CD4-positive, alpha-beta T cell (primary cell): ENCODE measurements around the gene GDI1. TPM values are rescaled to one million over a fixed set of nuclear protein-coding genes. Genes with fewer than 3 reads are reported as not detected.

Experiments
- ATAC-seq: fragments of 200-7000 bp; cut with Tn5 transposase; one replicate; pipeline ENCODE4 v1.10.0; 2022; ENCODE audit warnings: mild to moderate bottlenecking; ENCODE audit not compliant: poor library complexity
- CTCF ChIA-PET: fragments of 350-600 bp; sonication (Branson Sonifier 250); formaldehyde crosslinking; loops from one replicate; lab custom pipeline; 2021; ENCODE audit warnings: antibody characterized with exemption, inconsistent platforms; lab: Charles Lee
- POLR2A ChIA-PET: fragments of 350-600 bp; sonication (Branson Sonifier 250); formaldehyde crosslinking; loops from one replicate; lab custom pipeline; 2021; ENCODE audit warnings: antibody characterized with exemption, inconsistent platforms; lab: Charles Lee
- DNase-seq, 14 experiments: peaks; one replicate each; pipeline ENCODE4 v3.0.0-alpha.2; 2013 to 2020; ENCODE audit warnings: mixed read lengths in 2 of 14
- H3K27ac ChIP-seq, 2 donors: one replicate each; pipeline versions ENCODE4 v1.5.1 to v1.7.0; 2013; ENCODE audit warnings: low read length in 2 of 2, low read depth in 1 of 2, mild to moderate bottlenecking in 1 of 2
- H3K27me3 ChIP-seq, 2 experiments: 1 replicate in 1 of 2; 2 replicates in 1 of 2; pipeline versions ENCODE4 v1.6.1 to v1.7.0; 2013; ENCODE audit warnings: low read length in 2 of 2, control low read depth in 1 of 2, mild to moderate bottlenecking in 1 of 2, moderate library complexity in 1 of 2; ENCODE audit not compliant: insufficient read depth in 2 of 2, control insufficient read depth in 1 of 2
- H3K36me3 ChIP-seq: one replicate; pipeline ENCODE4 v1.6.1; 2013; ENCODE audit warnings: low read length, control low read depth; ENCODE audit not compliant: insufficient read depth
- H3K4me1 ChIP-seq: one replicate; pipeline ENCODE4 v1.6.1; 2013; ENCODE audit warnings: low read length, control low read depth; ENCODE audit not compliant: insufficient read depth
- H3K4me3 ChIP-seq: one replicate; pipeline ENCODE4 v1.5.1; 2013; ENCODE audit warnings: mild to moderate bottlenecking, low read length, moderate library complexity
- H3K9me3 ChIP-seq, 2 experiments: 1 replicate in 1 of 2; 2 replicates in 1 of 2; pipeline versions ENCODE4 v1.6.1 to v1.7.0; 2013; ENCODE audit warnings: low read length in 2 of 2, mild to moderate bottlenecking in 2 of 2, control low read depth in 1 of 2, moderate library complexity in 1 of 2; ENCODE audit not compliant: control insufficient read depth in 1 of 2, insufficient read depth in 1 of 2
- H3K27ac Mint-ChIP-seq: one replicate; pipeline ENCODE4 v1.8.0; 2020; ENCODE audit warnings: mixed read lengths
- H3K27me3 Mint-ChIP-seq: one replicate; pipeline ENCODE4 v1.8.0; 2021; ENCODE audit warnings: mixed read lengths
- H3K36me3 Mint-ChIP-seq: one replicate; pipeline ENCODE4 v1.8.0; 2021; ENCODE audit warnings: low read depth, mixed read lengths
- H3K4me1 Mint-ChIP-seq: one replicate; pipeline ENCODE4 v1.8.0; 2021; ENCODE audit warnings: low read depth, mixed read lengths
- H3K4me3 Mint-ChIP-seq: one replicate; pipeline ENCODE4 v1.8.0; 2020; ENCODE audit warnings: mild to moderate bottlenecking, mixed read lengths
- H3K9me3 Mint-ChIP-seq: one replicate; pipeline ENCODE4 v1.8.0; 2020; ENCODE audit warnings: mixed read lengths
- intact Hi-C, 2 experiments: fragments of 100-400 bp; cut with DNase I in 1 of 2; cut with micrococcal nuclease in 1 of 2; formaldehyde crosslinking; loops; one replicate each; pipeline versions ENCODE4 v1.15.1 to v1.9.0; 2023 to 2025; cut with DNase I, micrococcal nuclease
- total RNA-seq, 174 experiments: library from RNA in 2 of 174; stranded (reverse) in 2 of 174; gene quantifications; one replicate each; pipeline ENCODE4 v1.2.3 and lab custom pipeline; 2021 to 2026
- TF ChIP-seq, protein P1 (sequence below): fragments of 200-600 bp; IDR thresholded peaks from one replicate; pipeline ENCODE4 v1.8.0; 2022; ENCODE audit warnings: antibody characterized with exemption, mild to moderate bottlenecking

GDI1 gene
- total RNA-seq, 2 experiments from 2014 or later = 144 to 145 TPM

DNA sequence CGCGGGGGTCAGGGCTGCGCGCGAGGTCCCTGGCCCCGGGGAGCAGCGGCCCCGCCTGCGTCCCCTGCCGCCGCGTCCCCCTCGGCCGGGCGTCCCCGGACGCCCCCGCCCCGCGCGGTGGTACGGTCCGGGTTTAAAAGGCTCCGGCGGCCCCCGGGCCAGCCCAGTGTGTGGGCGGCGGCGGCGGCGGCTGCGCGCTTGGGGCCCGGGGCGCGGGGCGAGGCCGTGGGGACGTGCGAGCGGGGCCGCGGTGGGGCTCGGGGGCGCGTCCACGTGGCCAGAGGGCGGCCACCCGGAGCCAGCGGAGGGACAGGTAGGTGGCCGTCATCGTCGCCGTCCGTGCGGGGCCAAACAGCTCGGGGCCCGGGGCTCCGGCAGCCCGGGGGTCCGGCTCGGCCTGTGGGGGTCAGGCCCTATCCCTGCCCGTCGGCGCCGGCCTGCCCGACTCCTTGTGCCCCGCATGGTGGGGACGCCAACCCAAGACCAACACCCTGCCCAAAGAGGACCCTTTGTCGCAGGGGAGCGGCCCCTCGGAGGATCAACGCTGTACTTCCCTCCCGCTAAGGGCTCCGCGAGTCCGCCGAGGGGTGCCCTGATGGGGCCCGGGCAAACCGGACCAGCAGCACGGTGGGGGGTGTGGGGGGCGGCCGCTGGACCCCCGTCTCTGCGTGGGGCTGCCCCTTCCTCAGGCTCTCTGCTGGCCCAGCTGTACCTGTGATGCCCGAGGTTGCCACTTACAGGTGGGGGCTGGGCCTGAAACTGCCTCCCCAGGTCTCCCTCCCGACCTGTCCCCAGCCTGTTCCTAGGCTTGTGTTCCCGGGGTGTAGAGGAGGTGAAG is 21.4 kb downstream of the GDI1 start, which contains the start of gene PLXNA3:
TSS of gene PLXNA3 (plus strand) at position 166 of the 838 bp plus-strand sequence. CDS start 1,903 bp downstream, outside the sequence.
- Histone ChIP-seq H3K9me3 (no peaks in the 10 kb centered on the region), H3K27me3 (no peaks in the 10 kb centered on the region), H3K27ac (no peak within 1 kb of the TSS), H3K36me3 (peaks cover 16% of the 10 kb centered on the region), H3K4me3 (peak within 1 kb of the TSS; percentile 67), H3K4me1 (peaks cover 23% of the 10 kb centered on the region)
- H3K27me3 Mint-ChIP-seq = no peaks in the 10 kb centered on the region
- no peaks in the 10 kb centered on the region for H3K9me3 Mint-ChIP-seq
- POLR2A ChIA-PET = interaction anchor here (0.8 to 1.8 kb wide), 10 partner anchors 17 to 60 kb away, joined by 4 to 8 read pairs (median 4); partner anchors contain the start of genes RPL10, SLC10A3 and UBL4A
- CTCF ChIA-PET = no interaction called here
- peaks cover 11% of the 10 kb centered on the region for H3K4me1 Mint-ChIP-seq
- ATAC-seq = peak; percentile 79
- peaks cover 19% of the 10 kb centered on the region for H3K36me3 Mint-ChIP-seq
- DNase-seq = peak; percentile 41 to 84 (median 64)
- H3K27ac Mint-ChIP-seq = peak within 1 kb of the TSS; percentile 83
- intact Hi-C loops = loop anchor here in 1 of 2 experiments (1.0 to 2.0 kb wide), 3 partner anchors 20 to 32 kb away; partner anchors contain the start of genes GDI1 and SLC10A3
- H3K4me3 Mint-ChIP-seq = peak within 1 kb of the TSS; percentile 92
- TF ChIP-seq, protein P1, sequence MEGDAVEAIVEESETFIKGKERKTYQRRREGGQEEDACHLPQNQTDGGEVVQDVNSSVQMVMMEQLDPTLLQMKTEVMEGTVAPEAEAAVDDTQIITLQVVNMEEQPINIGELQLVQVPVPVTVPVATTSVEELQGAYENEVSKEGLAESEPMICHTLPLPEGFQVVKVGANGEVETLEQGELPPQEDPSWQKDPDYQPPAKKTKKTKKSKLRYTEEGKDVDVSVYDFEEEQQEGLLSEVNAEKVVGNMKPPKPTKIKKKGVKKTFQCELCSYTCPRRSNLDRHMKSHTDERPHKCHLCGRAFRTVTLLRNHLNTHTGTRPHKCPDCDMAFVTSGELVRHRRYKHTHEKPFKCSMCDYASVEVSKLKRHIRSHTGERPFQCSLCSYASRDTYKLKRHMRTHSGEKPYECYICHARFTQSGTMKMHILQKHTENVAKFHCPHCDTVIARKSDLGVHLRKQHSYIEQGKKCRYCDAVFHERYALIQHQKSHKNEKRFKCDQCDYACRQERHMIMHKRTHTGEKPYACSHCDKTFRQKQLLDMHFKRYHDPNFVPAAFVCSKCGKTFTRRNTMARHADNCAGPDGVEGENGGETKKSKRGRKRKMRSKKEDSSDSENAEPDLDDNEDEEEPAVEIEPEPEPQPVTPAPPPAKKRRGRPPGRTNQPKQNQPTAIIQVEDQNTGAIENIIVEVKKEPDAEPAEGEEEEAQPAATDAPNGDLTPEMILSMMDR = no peak

DNA sequence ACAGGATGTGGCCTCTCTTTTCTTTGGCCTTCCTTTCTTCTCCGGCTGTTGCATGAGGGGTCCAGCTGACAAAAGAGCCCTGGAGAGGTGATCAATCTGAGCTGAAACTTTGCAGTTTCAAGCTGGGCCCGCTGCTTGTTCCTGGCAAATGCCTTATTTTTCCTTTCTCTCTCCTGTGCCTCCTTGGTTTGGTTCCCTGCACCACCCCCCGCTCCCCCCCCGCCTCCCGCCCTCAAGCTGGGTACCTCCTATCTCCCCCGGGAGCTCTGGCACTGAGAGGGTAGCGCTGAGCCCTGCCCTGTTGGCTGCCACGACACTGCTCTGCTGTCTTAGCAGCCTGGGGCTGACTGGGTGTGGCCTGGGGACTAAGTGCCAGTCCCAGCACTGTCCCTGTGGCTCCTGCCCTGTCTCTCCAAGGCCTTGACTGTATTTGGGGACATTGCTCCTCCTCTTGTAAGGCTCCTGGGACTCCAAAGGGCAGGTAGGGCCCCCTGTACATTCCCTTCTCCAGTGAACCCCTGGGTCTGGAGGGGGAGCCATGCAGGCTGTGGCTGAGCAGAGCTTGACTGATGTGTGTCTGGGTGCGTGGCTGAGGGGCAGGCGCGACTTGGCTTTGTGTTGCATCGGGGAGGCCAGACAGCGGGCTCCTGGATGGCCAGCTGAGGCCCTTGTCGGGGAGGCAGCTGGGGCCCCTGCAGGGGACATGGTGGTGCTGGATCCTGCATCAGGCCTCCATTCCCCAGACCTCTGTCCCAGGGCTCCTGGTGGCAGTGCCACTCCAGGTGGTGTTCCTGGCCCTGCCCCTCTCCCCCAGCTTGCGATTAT is 22.2 kb downstream of the GDI1 start:
- TF ChIP-seq, protein P1 = no peak
- no peaks in the 10 kb centered on the region for H3K9me3 ChIP-seq
- DNase-seq = peak in 5 of 14 experiments; percentile 13 to 40 (median 30)
- H3K27ac Mint-ChIP-seq = peak overlapping the region; percentile 54
- H3K9me3 Mint-ChIP-seq = no peaks in the 10 kb centered on the region
- peaks cover 11% of the 10 kb centered on the region for H3K4me1 Mint-ChIP-seq
- ChIA-PET POLR2A (interaction anchor here (0.6 to 1.8 kb wide), 9 partner anchors 13 to 61 kb away, joined by 3 to 8 read pairs (median 4); partner anchors contain the start of genes FAM3A, FAM50A, RPL10 and SLC10A3), CTCF (no interaction called here)
- H3K27me3 ChIP-seq = no peaks in the 10 kb centered on the region
- no peaks in the 10 kb centered on the region for H3K27me3 Mint-ChIP-seq
- H3K4me1 ChIP-seq = peaks cover 23% of the 10 kb centered on the region
- peaks cover 22% of the 10 kb centered on the region for H3K36me3 ChIP-seq
- intact Hi-C loops = loop anchor here in 1 of 2 experiments (1.0 to 2.0 kb wide), 3 partner anchors 19 to 31 kb away; partner anchors contain the start of genes GDI1 and SLC10A3
- H3K36me3 Mint-ChIP-seq = peaks cover 19% of the 10 kb centered on the region
- peak overlapping the region; percentile 86 for H3K4me3 Mint-ChIP-seq
- peak; percentile 48 for ATAC-seq
- no peak overlapping the region for H3K27ac ChIP-seq
- peak overlapping the region; percentile 67 for H3K4me3 ChIP-seq

DNA sequence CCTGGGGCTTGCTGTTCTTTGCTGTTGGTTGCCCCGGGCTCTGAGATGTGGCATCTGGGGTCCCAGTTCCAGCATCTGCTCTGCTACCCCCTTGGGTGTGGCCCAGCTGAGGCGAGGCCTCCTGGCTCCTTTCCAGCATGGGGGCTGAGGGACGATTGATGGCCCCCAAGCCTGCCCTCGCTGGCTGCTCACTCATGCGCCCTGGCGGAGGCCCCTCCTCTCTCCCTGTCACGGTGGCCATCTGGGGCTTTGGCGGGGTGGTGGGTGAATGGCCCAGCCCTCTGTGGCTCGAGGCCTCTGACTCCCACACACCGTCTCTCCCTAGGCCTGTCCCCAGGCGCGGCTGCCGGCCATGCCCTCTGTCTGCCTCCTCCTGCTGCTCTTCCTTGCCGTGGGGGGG is 22.9 kb downstream of the GDI1 start:
- TF ChIP-seq, protein P1 = no peak
- Mint-ChIP-seq H3K4me3 (peak overlapping the region; percentile 72), H3K9me3 (no peaks in the 10 kb centered on the region), H3K4me1 (peaks cover 11% of the 10 kb centered on the region), H3K27ac (peak overlapping the region; percentile 36), H3K27me3 (no peaks in the 10 kb centered on the region), H3K36me3 (peaks cover 19% of the 10 kb centered on the region)
- Histone ChIP-seq H3K27me3 (no peaks in the 10 kb centered on the region), H3K9me3 (no peaks in the 10 kb centered on the region), H3K27ac (no peak overlapping the region), H3K4me1 (peaks cover 23% of the 10 kb centered on the region), H3K36me3 (peaks cover 28% of the 10 kb centered on the region), H3K4me3 (no peak overlapping the region)
- intact Hi-C loops = loop anchor here in 1 of 2 experiments (2.0 kb wide), 1 partner anchor 23 kb away; the partner anchor contains the start of gene GDI1
- ATAC-seq = no peak
- POLR2A ChIA-PET = interaction anchor here (1.1 to 1.8 kb wide), 2 partner anchors 14 to 31 kb away, joined by 3 to 8 read pairs; partner anchors contain the start of gene SLC10A3
- CTCF ChIA-PET = no interaction called here
- no peak for DNase-seq
